GM12878 (cell line): ENCODE data around the gene PABPC1L. TPM values are rescaled to one million over a fixed set of nuclear protein-coding genes. Genes with fewer than 3 reads are reported as not detected.

ENCODE experiments used
- ATAC-seq: fragments of 200-7000 bp; cut with Tn5 transposase; 3 replicates; pipeline ENCODE4 v1.9.1; 2020; ENCODE audit warnings: mild to moderate bottlenecking, moderate library complexity
- BruUV-seq: library from RNA; stranded (reverse); fragments of 400-500 nt; replicated peaks from 2 replicates; lab custom pipeline; 2021; lab: Mats Ljungman, UMichigan
- CTCF ChIA-PET: fragments of 300-600 bp; sonication (Branson Sonifier 250); formaldehyde crosslinking; extraction: SDS; loops from one replicate; lab custom pipeline; 2021; ENCODE audit warnings: inconsistent platforms; lab: Yijun Ruan, JAX
- POLR2A ChIA-PET: fragments of 350-600 bp; formaldehyde crosslinking; extraction: SDS; loops from one replicate; lab custom pipeline; 2021; ENCODE audit warnings: inconsistent platforms; lab: Charles Lee
- RAD21 ChIA-PET: fragments of 300-600 bp; sonication (Branson Sonifier 250); formaldehyde crosslinking; loops from one replicate; lab custom pipeline; 2023; ENCODE audit warnings: antibody characterized with exemption; ENCODE audit not compliant: unreplicated experiment; lab: Charles Lee
- SMC1A ChIA-PET: fragments of 300-600 bp; sonication (Branson Sonifier 250); formaldehyde crosslinking; loops from one replicate; lab custom pipeline; 2023; ENCODE audit not compliant: unreplicated experiment, uncharacterized antibody; lab: Charles Lee
- DNase-seq: peaks from one replicate; pipeline ENCODE4 v3.0.0-alpha.2; 2011; ENCODE audit warnings: low read depth, low spot score
- FAIRE-seq: peaks from 3 replicates; lab custom pipeline; 2011; peaks lifted over from hg19 to GRCh38; lab: Jason Lieb, UNC
- H2AFZ ChIP-seq: 2 replicates; pipeline ENCODE4 v1.6.0; 2011; ENCODE audit warnings: low read depth, low read length, control low read depth; ENCODE audit not compliant: control insufficient read depth
- H3K27ac ChIP-seq: 2 replicates; pipeline ENCODE4 v1.5.1; 2011; ENCODE audit warnings: control low read depth; ENCODE audit not compliant: control insufficient read depth, insufficient read depth
- H3K27me3 ChIP-seq, 2 experiments: replicated peaks in 1 of 2; 2 replicates each; pipeline versions ENCODE4 v1.6.0 to v1.6.1; 2011; ENCODE audit warnings: low read length in 1 of 2; ENCODE audit not compliant: control insufficient read depth in 2 of 2, insufficient read depth in 2 of 2
- H3K36me3 ChIP-seq, 2 experiments: 2 replicates each; pipeline ENCODE4 v1.5.1; 2011; ENCODE audit warnings: low read length in 1 of 2; ENCODE audit not compliant: control insufficient read depth in 2 of 2, insufficient read depth in 2 of 2
- H3K4me1 ChIP-seq: 2 replicates; pipeline ENCODE4 v1.6.1; 2011; ENCODE audit warnings: mild to moderate bottlenecking, low read length, moderate library complexity, mixed read lengths; ENCODE audit not compliant: control insufficient read depth, insufficient read depth
- H3K4me2 ChIP-seq: 2 replicates; pipeline ENCODE4 v1.6.0; 2011; ENCODE audit warnings: control low read depth; ENCODE audit not compliant: control insufficient read depth, insufficient read depth
- H3K4me3 ChIP-seq: fragments of 200-600 bp; sonication (generic); 2 replicates; pipeline ENCODE4 v1.5.1; 2016
- H3K79me2 ChIP-seq: 2 replicates; pipeline ENCODE4 v1.6.0; 2011; ENCODE audit warnings: low read length; ENCODE audit not compliant: control insufficient read depth, insufficient read depth
- H3K9ac ChIP-seq: 2 replicates; pipeline ENCODE4 v1.8.0; 2011; ENCODE audit warnings: low read length, control low read depth, mixed read lengths; ENCODE audit not compliant: control insufficient read depth, insufficient read depth
- H3K9me3 ChIP-seq: replicated peaks from 3 replicates; pipeline ENCODE4 v1.5.1; 2011; ENCODE audit warnings: mild to moderate bottlenecking, low read length; ENCODE audit not compliant: control insufficient read depth, insufficient read depth
- H4K20me1 ChIP-seq: 2 replicates; pipeline ENCODE4 v1.6.0; 2011; ENCODE audit not compliant: control insufficient read depth, insufficient read depth
- BACH1 ChIP-seq: fragments of 450-650 bp; IDR thresholded peaks from 2 replicates; pipeline ENCODE4 v1.6.1; 2017; ENCODE audit warnings: mild to moderate bottlenecking, borderline replicate concordance
- HDGF ChIP-seq: fragments of 450-650 bp; IDR thresholded peaks from 2 replicates; pipeline ENCODE4 v1.6.1; 2016; ENCODE audit warnings: antibody characterized with exemption
- POU2F2 ChIP-seq: IDR thresholded peaks from 3 replicates; pipeline ENCODE4 v1.6.1; 2011; ENCODE audit warnings: low read depth, mild to moderate bottlenecking, low read length, borderline replicate concordance
- RUNX3 ChIP-seq: IDR thresholded peaks from 2 replicates; pipeline ENCODE4 v1.6.1; 2012; ENCODE audit warnings: low read length, inconsistent platforms
- SUPT20H ChIP-seq: IDR thresholded peaks from 2 replicates; pipeline ENCODE4 v1.6.1; 2011; ENCODE audit warnings: low read depth, mild to moderate bottlenecking, low read length, moderate library complexity, borderline replicate concordance; ENCODE audit not compliant: control insufficient read depth
- ZNF622 ChIP-seq: fragments of 450-650 bp; IDR thresholded peaks from 2 replicates; pipeline ENCODE4 v1.6.1; 2017; ENCODE audit warnings: mild to moderate bottlenecking, inconsistent platforms
- WGBS: methylation state at CpG from one replicate; pipeline ENCODE4 v1.1.6; 2016; ENCODE audit warnings: low lambda C conversion rate; ENCODE audit not compliant: insufficient replicate concordance, insufficient coverage; ENCODE audit errors: missing lambda C conversion rate; 5-methylcytosine and 5-hydroxymethylcytosine counted together
- in situ Hi-C: fragments of 300-500 bp; cut with MboI; formaldehyde crosslinking; loops from 9 replicates; pipeline ENCODE4 v1.14.3; 2018; ENCODE audit warnings: mixed read lengths
- intact Hi-C: fragments of 100-400 bp; cut with micrococcal nuclease; formaldehyde crosslinking; loops from one replicate; pipeline ENCODE4 v1.14.2; 2022; ENCODE audit not compliant: unreplicated experiment
- polyA plus RNA-seq, 11 experiments: library from polyadenylated mRNA; depleted of rRNA in 4 of 11; unstranded in 6 of 11; stranded (reverse) in 5 of 11; fragments of >200 nt; fragmentation: Nextera tagmentation in 4 of 11; fragmentation: Illumina TruSeq in 1 of 11; extraction: Ambion mirVana in 4 of 11; extraction: Trizol in 1 of 11; gene quantifications; 1 replicate in 1 of 11; 2 replicates in 10 of 11; pipeline versions ENCODE4 v1.2.1 to v1.2.3, GENCODE V29; 2011 to 2016; ENCODE audit warnings: inconsistent platforms in 2 of 11, missing spikeins in 2 of 11, low read depth in 1 of 11
- total RNA-seq, 4 experiments: library from RNA; depleted of rRNA in 3 of 4; stranded (reverse); fragments of >200 nt in 3 of 4; fragmentation: Illumina TruSeq in 1 of 4; extraction: Trizol in 1 of 4; gene quantifications; 2 replicates each; pipeline versions ENCODE4 v1.2.1 to v1.2.3, GENCODE V29; 2013 to 2021
- TF ChIP-seq, protein P1 (sequence below): fragments of 450-650 bp; IDR thresholded peaks from 2 replicates; pipeline ENCODE4 v1.6.1; 2016; ENCODE audit warnings: mild to moderate bottlenecking, moderate library complexity, borderline replicate concordance
- TF ChIP-seq, protein P2 (sequence below): IDR thresholded peaks from 2 replicates; pipeline ENCODE4 v1.6.1; 2011; ENCODE audit warnings: mild to moderate bottlenecking, low read depth, low read length, moderate library complexity; ENCODE audit not compliant: insufficient replicate concordance

Gene PABPC1L
- total and polyA plus RNA-seq, 10 of the 15 experiments (the other 5 are each of a cell fraction or from before 2014, with no cell fraction given): 6.1 to 66.8 (median 11.9) TPM

DNA sequence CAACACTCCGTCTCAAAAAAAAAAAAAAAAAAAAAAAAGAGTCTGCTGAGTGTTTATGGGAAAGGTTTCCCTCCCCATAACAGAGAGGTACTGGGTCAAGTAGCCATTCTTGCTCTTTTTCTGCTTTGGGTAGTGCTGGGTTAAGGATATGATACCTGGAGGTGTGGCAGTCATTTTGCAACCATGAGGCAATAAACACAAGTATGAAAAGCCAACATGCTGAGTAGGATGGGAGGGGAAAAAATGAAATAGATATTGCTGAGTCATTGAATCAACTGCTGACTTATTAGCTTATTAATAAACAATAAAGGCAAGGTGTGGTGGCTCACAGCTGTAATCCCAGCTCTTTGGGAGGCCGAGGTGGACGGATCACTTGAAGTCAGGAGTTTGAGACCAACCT is 52.6 kb downstream of the PABPC1L start:
- DNase-seq (no peak), ATAC-seq (no peak), FAIRE-seq (no peak)
- Histone ChIP-seq H3K27ac (no peak overlapping the region), H3K27me3 (no peaks in the 10 kb centered on the region), H3K4me1 (peaks cover 22% of the 10 kb centered on the region), H3K4me2 (no peak overlapping the region), H2AFZ (no peak overlapping the region), H3K36me3 (peaks cover 0 to 9% of the 10 kb centered on the region in 2 experiments; a peak in 1 of 4 replicates), H3K4me3 (no peak overlapping the region), H4K20me1 (0 out of 2 replicates have a peak, but pooled peaks cover 3% of the 10 kb centered on the region), H3K79me2 (peaks cover 48% of the 10 kb centered on the region), H3K9ac (no peak overlapping the region), H3K9me3 (no peaks in the 10 kb centered on the region)
- ChIA-PET RAD21 (no interaction called here), CTCF (interaction anchor here (1.3 to 3.4 kb wide), 4 partner anchors 9 to 133 kb away, joined by 3 to 11 read pairs (median 7); no protein-coding TSS in a partner anchor), SMC1A (interaction anchor here (1.0 to 6.6 kb wide), 4 partner anchors 11 to 43 kb away, joined by 3 to 66 read pairs (median 3); no protein-coding TSS in a partner anchor), POLR2A (interaction anchor here (0.6 to 1.5 kb wide), 6 partner anchors 9 to 810 kb away, joined by 3 to 8 read pairs (median 4); no protein-coding TSS in a partner anchor)
- 100% methylated on average over 2 of the region's 3 CpGs for WGBS
- TF ChIP-seq SUPT20H (no peak), BACH1 (peak; percentile 58; the same call in 1 of the 2 replicates)
- BruUV-seq: no TSS peak
- intact Hi-C loops: no loop called here
- in situ Hi-C loops: no loop called here

DNA sequence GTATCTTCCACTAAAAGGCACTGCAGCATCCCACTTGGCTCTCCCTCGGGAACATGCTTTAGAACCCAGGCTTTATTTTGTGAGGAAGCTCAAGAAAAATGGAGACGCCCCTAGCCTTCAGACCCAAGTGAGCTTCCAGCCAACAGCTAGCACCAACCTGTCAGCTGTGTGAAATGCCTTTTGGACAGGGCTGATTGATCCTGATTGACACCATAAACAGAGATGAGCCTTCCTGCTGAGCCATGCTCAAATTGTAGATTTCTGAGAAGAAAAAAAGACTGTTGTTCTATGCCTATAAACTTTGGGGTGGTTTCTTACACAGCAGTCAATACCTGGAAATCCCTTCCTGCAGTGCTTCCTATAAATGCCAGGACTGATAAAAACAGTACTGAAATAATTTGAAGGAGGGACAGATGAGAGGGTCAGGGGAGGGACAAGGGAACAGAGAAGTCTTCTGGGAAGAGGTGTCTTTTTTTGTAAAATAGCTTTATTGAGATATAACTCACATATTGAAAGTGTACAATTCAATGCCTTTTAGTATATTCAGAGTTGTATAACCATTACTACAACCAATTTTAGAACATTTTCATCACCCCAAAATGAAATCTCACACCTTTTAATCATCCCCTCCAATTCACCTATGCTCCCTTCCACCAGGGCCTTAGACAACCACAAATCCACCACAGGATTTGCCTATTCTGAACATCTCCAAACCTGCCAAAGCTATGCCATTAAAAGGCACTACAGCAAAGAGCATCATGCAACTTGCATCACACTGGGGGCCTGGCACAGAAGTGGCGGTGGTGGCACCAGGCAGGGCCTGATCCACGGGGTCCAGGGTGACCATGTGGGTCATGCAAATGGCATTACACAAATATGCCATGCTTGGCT is 53.7 kb downstream of the PABPC1L start:
- RAD21 ChIA-PET: interaction anchor here (0.6 to 1.4 kb wide), 3 partner anchors 54 to 377 kb away, joined by 3 read pairs; partner anchors contain the start of gene PABPC1L
- in situ Hi-C loops (no loop called here), intact Hi-C loops (no loop called here)
- H3K9ac ChIP-seq: no peak overlapping the region
- no peak overlapping the region for H3K27ac ChIP-seq
- DNase-seq: no peak
- peak overlapping the region; percentile 23; the same call in 1 of the 2 replicates for H3K4me2 ChIP-seq
- no peak overlapping the region for H2AFZ ChIP-seq
- no peak overlapping the region for H3K4me3 ChIP-seq
- no TSS peak for BruUV-seq
- SMC1A ChIA-PET: interaction anchor here (0.7 to 6.6 kb wide), 9 partner anchors 10 to 317 kb away, joined by 3 to 66 read pairs (median 3); partner anchors contain the start of gene PABPC1L
- no peaks in the 10 kb centered on the region for H3K27me3 ChIP-seq
- WGBS: 63% methylated on average over 4 of the region's 4 CpGs
- CTCF ChIA-PET: interaction anchor here (0.7 to 3.4 kb wide), 8 partner anchors 12 to 279 kb away, joined by 3 to 18 read pairs (median 4); partner anchors contain the start of gene YWHAB
- H3K79me2 ChIP-seq: peaks cover 48% of the 10 kb centered on the region
- H3K4me1 ChIP-seq: peaks cover 18% of the 10 kb centered on the region
- peaks cover 0 to under 1% of the 10 kb centered on the region in 2 experiments; a peak in 1 of 4 replicates for H3K36me3 ChIP-seq
- H4K20me1 ChIP-seq: no peaks in the 10 kb centered on the region
- POLR2A ChIA-PET: interaction anchor here (0.7 to 1.5 kb wide), 2 partner anchors 15 to 18 kb away, joined by 3 to 5 read pairs; no protein-coding TSS in a partner anchor
- no peaks in the 10 kb centered on the region for H3K9me3 ChIP-seq
- no peak for FAIRE-seq
- ATAC-seq: no peak
- TF ChIP-seq RUNX3 (peak; percentile 79), POU2F2 (peak; percentile 93; the same call in 2 of the 3 replicates), HDGF (0 out of 2 replicates have a peak, but pooled peaks have one; percentile 29), ZNF622 (no peak)
- TF ChIP-seq, protein P1, sequence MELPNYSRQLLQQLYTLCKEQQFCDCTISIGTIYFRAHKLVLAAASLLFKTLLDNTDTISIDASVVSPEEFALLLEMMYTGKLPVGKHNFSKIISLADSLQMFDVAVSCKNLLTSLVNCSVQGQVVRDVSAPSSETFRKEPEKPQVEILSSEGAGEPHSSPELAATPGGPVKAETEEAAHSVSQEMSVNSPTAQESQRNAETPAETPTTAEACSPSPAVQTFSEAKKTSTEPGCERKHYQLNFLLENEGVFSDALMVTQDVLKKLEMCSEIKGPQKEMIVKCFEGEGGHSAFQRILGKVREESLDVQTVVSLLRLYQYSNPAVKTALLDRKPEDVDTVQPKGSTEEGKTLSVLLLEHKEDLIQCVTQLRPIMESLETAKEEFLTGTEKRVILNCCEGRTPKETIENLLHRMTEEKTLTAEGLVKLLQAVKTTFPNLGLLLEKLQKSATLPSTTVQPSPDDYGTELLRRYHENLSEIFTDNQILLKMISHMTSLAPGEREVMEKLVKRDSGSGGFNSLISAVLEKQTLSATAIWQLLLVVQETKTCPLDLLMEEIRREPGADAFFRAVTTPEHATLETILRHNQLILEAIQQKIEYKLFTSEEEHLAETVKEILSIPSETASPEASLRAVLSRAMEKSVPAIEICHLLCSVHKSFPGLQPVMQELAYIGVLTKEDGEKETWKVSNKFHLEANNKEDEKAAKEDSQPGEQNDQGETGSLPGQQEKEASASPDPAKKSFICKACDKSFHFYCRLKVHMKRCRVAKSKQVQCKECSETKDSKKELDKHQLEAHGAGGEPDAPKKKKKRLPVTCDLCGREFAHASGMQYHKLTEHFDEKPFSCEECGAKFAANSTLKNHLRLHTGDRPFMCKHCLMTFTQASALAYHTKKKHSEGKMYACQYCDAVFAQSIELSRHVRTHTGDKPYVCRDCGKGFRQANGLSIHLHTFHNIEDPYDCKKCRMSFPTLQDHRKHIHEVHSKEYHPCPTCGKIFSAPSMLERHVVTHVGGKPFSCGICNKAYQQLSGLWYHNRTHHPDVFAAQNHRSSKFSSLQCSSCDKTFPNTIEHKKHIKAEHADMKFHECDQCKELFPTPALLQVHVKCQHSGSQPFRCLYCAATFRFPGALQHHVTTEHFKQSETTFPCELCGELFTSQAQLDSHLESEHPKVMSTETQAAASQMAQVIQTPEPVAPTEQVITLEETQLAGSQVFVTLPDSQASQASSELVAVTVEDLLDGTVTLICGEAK: peak; percentile 59; the same call in 1 of the 2 replicates
- TF ChIP-seq, protein P2, sequence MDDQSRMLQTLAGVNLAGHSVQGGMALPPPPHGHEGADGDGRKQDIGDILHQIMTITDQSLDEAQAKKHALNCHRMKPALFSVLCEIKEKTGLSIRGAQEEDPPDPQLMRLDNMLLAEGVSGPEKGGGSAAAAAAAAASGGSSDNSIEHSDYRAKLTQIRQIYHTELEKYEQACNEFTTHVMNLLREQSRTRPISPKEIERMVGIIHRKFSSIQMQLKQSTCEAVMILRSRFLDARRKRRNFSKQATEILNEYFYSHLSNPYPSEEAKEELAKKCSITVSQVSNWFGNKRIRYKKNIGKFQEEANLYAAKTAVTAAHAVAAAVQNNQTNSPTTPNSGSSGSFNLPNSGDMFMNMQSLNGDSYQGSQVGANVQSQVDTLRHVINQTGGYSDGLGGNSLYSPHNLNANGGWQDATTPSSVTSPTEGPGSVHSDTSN: peak; percentile 22
